PC-3 (cell line): ENCODE measurements around the gene LIMK1. TPM values are rescaled to one million over a fixed set of nuclear protein-coding genes. Genes with fewer than 3 reads are reported as not detected.

Experiments used
- ATAC-seq: fragments of 200-7000 bp; cut with Tn5 transposase; 2 replicates; pipeline ENCODE4 v1.9.1; 2020; ENCODE audit warnings: mild to moderate bottlenecking, moderate library complexity
- BruUV-seq: library from RNA; stranded (reverse); fragments of 400-500 nt; replicated peaks from 2 replicates; lab custom pipeline; 2021; lab: Mats Ljungman, UMichigan
- CTCF ChIA-PET: fragments of 300-600 bp; sonication (Branson Sonifier 250); formaldehyde crosslinking; loops from one replicate; lab custom pipeline; 2022; ENCODE audit warnings: antibody characterized with exemption; lab: Charles Lee
- POLR2A ChIA-PET: fragments of 300-600 bp; sonication (Branson Sonifier 250); formaldehyde crosslinking; loops from one replicate; lab custom pipeline; 2022; ENCODE audit warnings: antibody characterized with exemption; ENCODE audit not compliant: unreplicated experiment; lab: Charles Lee
- DNase-seq: peaks from one replicate; pipeline ENCODE4 v3.0.0-alpha.2; 2015
- H2AFZ ChIP-seq: fragments of 300-600 bp; sonication (generic); 2 replicates; pipeline ENCODE4 v1.6.0; 2016; ENCODE audit warnings: antibody characterized with exemption, low read length
- H3F3A ChIP-seq: fragments of 300-600 bp; sonication (generic); one replicate; pipeline ENCODE4 v1.6.0; 2017; ENCODE audit warnings: antibody characterized with exemption, low read length, control low read depth, mild to moderate bottlenecking; ENCODE audit not compliant: unreplicated experiment
- H3K27ac ChIP-seq: fragments of 300-600 bp; sonication (generic); 2 replicates; pipeline ENCODE4 v1.5.1; 2016; ENCODE audit warnings: mild to moderate bottlenecking, low read length
- H3K27me3 ChIP-seq: fragments of 300-600 bp; sonication (generic); 2 replicates; pipeline ENCODE4 v1.6.1; 2016; ENCODE audit warnings: low read length, mixed read lengths
- H3K36me3 ChIP-seq: fragments of 300-600 bp; sonication (generic); 2 replicates; pipeline ENCODE4 v1.6.1; 2016; ENCODE audit warnings: low read depth, mixed run types, low read length, mixed read lengths
- H3K4me1 ChIP-seq: fragments of 300-600 bp; sonication (generic); 2 replicates; pipeline ENCODE4 v1.5.1; 2016; ENCODE audit warnings: low read length; ENCODE audit not compliant: insufficient read depth
- H3K4me2 ChIP-seq: fragments of 300-600 bp; sonication (generic); 2 replicates; pipeline ENCODE4 v1.6.0; 2016; ENCODE audit warnings: low read length
- H3K4me3 ChIP-seq: fragments of 300-600 bp; sonication (generic); 2 replicates; pipeline ENCODE4 v1.5.1; 2016; ENCODE audit warnings: mild to moderate bottlenecking, low read length, mixed read lengths
- H3K79me2 ChIP-seq: fragments of 300-600 bp; sonication (generic); 2 replicates; pipeline ENCODE4 v1.6.1; 2017; ENCODE audit warnings: low read length, mixed read lengths
- H3K9ac ChIP-seq: fragments of 300-600 bp; sonication (generic); 2 replicates; pipeline ENCODE4 v1.6.0; 2016; ENCODE audit warnings: mild to moderate bottlenecking, low read length
- H3K9me2 ChIP-seq: fragments of 300-600 bp; sonication (generic); replicated peaks from 2 replicates; pipeline ENCODE4 v1.6.1; 2016; ENCODE audit warnings: mixed run types, low read length, mixed read lengths
- H3K9me3 ChIP-seq: fragments of 300-600 bp; sonication (generic); 2 replicates; pipeline ENCODE4 v1.6.1; 2016; ENCODE audit warnings: low read length, mixed read lengths
- H4K20me1 ChIP-seq: fragments of 300-600 bp; sonication (generic); 2 replicates; pipeline ENCODE4 v1.6.1; 2016; ENCODE audit warnings: low read length, mixed read lengths
- EZH2 ChIP-seq: fragments of 300-600 bp; sonication (generic); IDR thresholded peaks from one replicate; pipeline ENCODE4 v1.6.1; 2017; ENCODE audit warnings: antibody characterized with exemption, mild to moderate bottlenecking, low read length; ENCODE audit not compliant: unreplicated experiment
- EZH2phosphoT487 ChIP-seq: fragments of 300-600 bp; sonication (generic); IDR thresholded peaks from 2 replicates; pipeline ENCODE4 v1.6.1; 2018; ENCODE audit warnings: mild to moderate bottlenecking, antibody characterized with exemption, low read length, borderline replicate concordance
- intact Hi-C: fragments of 100-400 bp; cut with micrococcal nuclease; formaldehyde crosslinking; loops from 2 replicates; pipeline ENCODE4 v1.9.0; 2023
- total RNA-seq: library from RNA; depleted of rRNA; stranded (reverse); fragments of >200 nt; gene quantifications from 2 replicates; pipeline ENCODE4 v1.2.3, GENCODE V29; 2014
- TF ChIP-seq, protein P1 (sequence below): fragments of 300-600 bp; sonication (generic); conservative IDR thresholded peaks from 2 replicates; pipeline ENCODE4 v1.5.1; 2017; ENCODE audit warnings: antibody characterized with exemption, low read depth, mild to moderate bottlenecking, low read length

LIMK1 gene
- total RNA-seq, 1 experiment from 2014 or later = 40.3 TPM

DNA sequence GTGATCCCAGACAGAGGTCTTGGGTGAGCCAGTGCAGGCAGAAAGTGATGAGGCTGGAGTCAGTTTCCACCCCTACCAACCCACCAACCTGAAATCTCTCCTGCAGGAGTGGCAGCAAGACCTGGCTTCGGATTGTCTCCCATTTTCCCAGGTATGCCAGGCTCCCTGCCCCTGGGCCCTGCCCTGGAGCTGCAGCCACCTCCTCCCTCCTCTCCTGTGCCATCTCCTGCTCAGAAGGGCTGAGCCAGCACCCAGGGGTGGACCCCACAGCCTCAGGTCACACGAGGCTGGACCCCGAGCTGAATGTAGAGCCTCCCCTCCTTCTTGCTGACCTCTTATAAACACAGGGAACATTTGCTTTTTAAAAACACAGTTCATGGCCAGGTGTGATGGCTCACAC lies 17.0 kb upstream of the LIMK1 start:
- peaks cover 5% of the 10 kb centered on the region for H3K4me1 ChIP-seq
- no peaks in the 10 kb centered on the region for H3K9me2 ChIP-seq
- H3K4me2 ChIP-seq = no peak overlapping the region
- ChIA-PET POLR2A (no interaction called here), CTCF (interaction anchor here (0.7 kb wide), 1 partner anchor 133 kb away, joined by 4 read pairs; no protein-coding TSS in a partner anchor)
- H3K9ac ChIP-seq = no peak overlapping the region
- ATAC-seq = no peak
- no TSS peak for BruUV-seq
- no peaks in the 10 kb centered on the region for H3K9me3 ChIP-seq
- H2AFZ ChIP-seq = no peak overlapping the region
- DNase-seq = no peak
- intact Hi-C loops = loop anchor here (5.0 kb wide), 1 partner anchor 116 kb away; no protein-coding TSS in a partner anchor
- no peak overlapping the region for H3K27ac ChIP-seq
- no peaks in the 10 kb centered on the region for H4K20me1 ChIP-seq
- no peak for TF ChIP-seq EZH2
- TF ChIP-seq EZH2phosphoT487 = no peak
- TF ChIP-seq, protein P1, sequence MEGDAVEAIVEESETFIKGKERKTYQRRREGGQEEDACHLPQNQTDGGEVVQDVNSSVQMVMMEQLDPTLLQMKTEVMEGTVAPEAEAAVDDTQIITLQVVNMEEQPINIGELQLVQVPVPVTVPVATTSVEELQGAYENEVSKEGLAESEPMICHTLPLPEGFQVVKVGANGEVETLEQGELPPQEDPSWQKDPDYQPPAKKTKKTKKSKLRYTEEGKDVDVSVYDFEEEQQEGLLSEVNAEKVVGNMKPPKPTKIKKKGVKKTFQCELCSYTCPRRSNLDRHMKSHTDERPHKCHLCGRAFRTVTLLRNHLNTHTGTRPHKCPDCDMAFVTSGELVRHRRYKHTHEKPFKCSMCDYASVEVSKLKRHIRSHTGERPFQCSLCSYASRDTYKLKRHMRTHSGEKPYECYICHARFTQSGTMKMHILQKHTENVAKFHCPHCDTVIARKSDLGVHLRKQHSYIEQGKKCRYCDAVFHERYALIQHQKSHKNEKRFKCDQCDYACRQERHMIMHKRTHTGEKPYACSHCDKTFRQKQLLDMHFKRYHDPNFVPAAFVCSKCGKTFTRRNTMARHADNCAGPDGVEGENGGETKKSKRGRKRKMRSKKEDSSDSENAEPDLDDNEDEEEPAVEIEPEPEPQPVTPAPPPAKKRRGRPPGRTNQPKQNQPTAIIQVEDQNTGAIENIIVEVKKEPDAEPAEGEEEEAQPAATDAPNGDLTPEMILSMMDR = no peak
- H3K36me3 ChIP-seq = no peaks in the 10 kb centered on the region
- H3F3A ChIP-seq = no peaks in the 10 kb centered on the region
- H3K27me3 ChIP-seq = no peaks in the 10 kb centered on the region
- H3K79me2 ChIP-seq = no peaks in the 10 kb centered on the region
- H3K4me3 ChIP-seq = no peak overlapping the region

DNA sequence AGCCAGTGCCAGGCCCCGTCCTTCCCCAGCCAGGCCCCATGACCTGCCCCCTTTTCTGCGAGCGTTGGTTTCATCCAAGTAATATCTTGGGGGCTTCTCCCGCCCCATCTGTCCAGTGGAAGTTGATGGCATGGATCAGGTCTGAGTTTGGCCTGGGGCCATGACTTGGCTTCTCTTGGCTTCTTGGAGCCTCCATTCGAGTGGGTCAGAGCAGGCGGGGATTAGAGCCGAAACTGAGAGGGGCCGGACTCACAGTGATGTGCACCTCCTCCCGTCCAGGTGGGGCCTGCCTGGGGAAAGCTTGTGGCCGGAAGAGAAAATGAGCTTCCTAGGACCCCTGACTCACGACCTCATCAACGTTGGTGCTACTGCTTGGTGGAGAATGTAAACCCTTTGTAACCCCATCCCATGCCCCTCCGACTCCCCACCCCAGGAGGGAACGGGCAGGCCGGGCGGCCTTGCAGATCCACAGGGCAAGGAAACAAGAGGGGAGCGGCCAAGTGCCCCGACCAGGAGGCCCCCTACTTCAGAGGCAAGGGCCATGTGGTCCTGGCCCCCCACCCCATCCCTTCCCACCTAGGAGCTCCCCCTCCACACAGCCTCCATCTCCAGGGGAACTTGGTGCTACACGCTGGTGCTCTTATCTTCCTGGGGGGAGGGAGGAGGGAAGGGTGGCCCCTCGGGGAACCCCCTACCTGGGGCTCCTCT lies 15.1 kb upstream of the LIMK1 start:
- Histone ChIP-seq H3K4me3 (no peak overlapping the region), H3K27ac (no peak overlapping the region), H3K9me2 (no peaks in the 10 kb centered on the region), H3F3A (no peaks in the 10 kb centered on the region), H3K4me1 (no peaks in the 10 kb centered on the region), H3K36me3 (no peaks in the 10 kb centered on the region), H3K4me2 (no peak overlapping the region), H3K79me2 (no peaks in the 10 kb centered on the region), H4K20me1 (no peaks in the 10 kb centered on the region), H2AFZ (peak overlapping the region; percentile 74; the same call in 1 of the 2 replicates), H3K27me3 (no peaks in the 10 kb centered on the region), H3K9ac (no peak overlapping the region), H3K9me3 (no peaks in the 10 kb centered on the region)
- BruUV-seq = no TSS peak
- intact Hi-C loops = loop anchor here (1.0 to 5.0 kb wide), 2 partner anchors 114 to 135 kb away; no protein-coding TSS in a partner anchor
- POLR2A ChIA-PET = no interaction called here
- CTCF ChIA-PET = no interaction called here
- no peak for DNase-seq
- no peak for TF ChIP-seq EZH2phosphoT487
- TF ChIP-seq, protein P1 = no peak
- TF ChIP-seq EZH2 = no peak
- no peak for ATAC-seq

DNA sequence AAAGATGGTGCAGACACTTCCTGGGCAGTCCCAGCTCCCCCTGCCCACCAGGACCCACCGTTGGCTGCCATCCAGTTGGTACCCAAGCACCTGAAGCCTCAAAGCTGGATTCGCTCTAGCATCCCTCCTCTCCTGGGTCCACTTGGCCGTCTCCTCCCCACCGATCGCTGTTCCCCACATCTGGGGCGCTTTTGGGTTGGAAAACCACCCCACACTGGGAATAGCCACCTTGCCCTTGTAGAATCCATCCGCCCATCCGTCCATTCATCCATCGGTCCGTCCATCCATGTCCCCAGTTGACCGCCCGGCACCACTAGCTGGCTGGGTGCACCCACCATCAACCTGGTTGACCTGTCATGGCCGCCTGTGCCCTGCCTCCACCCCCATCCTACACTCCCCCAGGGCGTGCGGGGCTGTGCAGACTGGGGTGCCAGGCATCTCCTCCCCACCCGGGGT lies 14.5 kb upstream of the LIMK1 start:
- CTCF ChIA-PET = interaction anchor here (0.6 kb wide), 1 partner anchor 137 kb away, joined by 3 read pairs; no protein-coding TSS in a partner anchor

More for the DNA sequence above, 14.5 kb upstream of the LIMK1 start:
- H3K27me3 ChIP-seq = no peaks in the 10 kb centered on the region
- ATAC-seq (no peak), DNase-seq (no peak)
- no peak for TF ChIP-seq EZH2
- no peak for TF ChIP-seq EZH2phosphoT487
- TF ChIP-seq, protein P1 = no peak
- no peaks in the 10 kb centered on the region for H3K9me3 ChIP-seq
- no peaks in the 10 kb centered on the region for H4K20me1 ChIP-seq
- no peak overlapping the region for H3K9ac ChIP-seq
- no peaks in the 10 kb centered on the region for H3K9me2 ChIP-seq
- H3K79me2 ChIP-seq = no peaks in the 10 kb centered on the region
- BruUV-seq = no TSS peak
- no peaks in the 10 kb centered on the region for H3K36me3 ChIP-seq
- no peak overlapping the region for H3K27ac ChIP-seq
- no peaks in the 10 kb centered on the region for H3K4me1 ChIP-seq
- no peak overlapping the region for H3K4me3 ChIP-seq
- H3K4me2 ChIP-seq = no peak overlapping the region
- POLR2A ChIA-PET = no interaction called here
- no peak overlapping the region for H2AFZ ChIP-seq
- no peaks in the 10 kb centered on the region for H3F3A ChIP-seq
- intact Hi-C loops = loop anchor here (5.0 kb wide), 1 partner anchor 113 kb away; no protein-coding TSS in a partner anchor
